GM19463 (cell line): Measurements from ENCODE around the gene USP3.

Experiments used
- ATAC-seq: cut with Tn5 transposase; IDR thresholded peaks from one replicate; pipeline ENCODE4 v1.9.1; 2021; ENCODE audit warnings: mild to moderate bottlenecking, moderate library complexity; ENCODE audit not compliant: unreplicated experiment

Gene USP3

GRCh38 chr15:63504247-63504978 is at the start of gene USP3:
Gene USP3, plus strand, starts transcription at chr15:63504593. Its CDS starts 147 bp downstream, at chr15:63504740.
- ATAC-seq, result peak; percentile 52

- no peak for ATAC-seq
These were observed 48.1 kb upstream of the USP3 start for GRCh38 chr15:63456258-63456657.

GRCh38 chr15:63457379-63457778 is 47.0 kb upstream of the USP3 start:
- ATAC-seq, result no peak

GRCh38 chr15:63458026-63458425 is 46.4 kb upstream of the USP3 start:
- no peak for ATAC-seq

GRCh38 chr15:63458794-63459395 is 45.5 kb upstream of the USP3 start:
- ATAC-seq, result no peak

- ATAC-seq, result no peak
These were observed 43.9 kb upstream of the USP3 start for GRCh38 chr15:63460210-63461155.

GRCh38 chr15:63461230-63461985 is 43.0 kb upstream of the USP3 start:
- ATAC-seq, result no peak

- ATAC-seq, result no peak
These were observed 42.3 kb upstream of the USP3 start for GRCh38 chr15:63462088-63462487.

- ATAC-seq, result no peak
These were observed 41.4 kb upstream of the USP3 start for GRCh38 chr15:63463036-63463435.

- ATAC-seq, result no peak
These were observed 40.6 kb upstream of the USP3 start for GRCh38 chr15:63463793-63464192.

GRCh38 chr15:63465104-63465503 is 39.3 kb upstream of the USP3 start:
- ATAC-seq, result no peak

- ATAC-seq, result peak; percentile 70
These were observed 37.8 kb upstream of the USP3 start for GRCh38 chr15:63466378-63467192.

GRCh38 chr15:63469190-63469589 is 35.2 kb upstream of the USP3 start:
- ATAC-seq, result no peak

GRCh38 chr15:63469984-63470383 is 34.4 kb upstream of the USP3 start:
- no peak for ATAC-seq

- ATAC-seq, result no peak
These were observed 31.2 kb upstream of the USP3 start for GRCh38 chr15:63473007-63473748.

- peak; percentile 7 for ATAC-seq
These were observed 30.7 kb upstream of the USP3 start for GRCh38 chr15:63473749-63473998.

- peak; percentile 61 for ATAC-seq
These were observed 30.2 kb upstream of the USP3 start for GRCh38 chr15:63473999-63474809.

GRCh38 chr15:63474810-63475316 is 29.5 kb upstream of the USP3 start:
- peak; percentile 54 for ATAC-seq
